Measurements from ENCODE around the gene TNFAIP3.

DNA sequence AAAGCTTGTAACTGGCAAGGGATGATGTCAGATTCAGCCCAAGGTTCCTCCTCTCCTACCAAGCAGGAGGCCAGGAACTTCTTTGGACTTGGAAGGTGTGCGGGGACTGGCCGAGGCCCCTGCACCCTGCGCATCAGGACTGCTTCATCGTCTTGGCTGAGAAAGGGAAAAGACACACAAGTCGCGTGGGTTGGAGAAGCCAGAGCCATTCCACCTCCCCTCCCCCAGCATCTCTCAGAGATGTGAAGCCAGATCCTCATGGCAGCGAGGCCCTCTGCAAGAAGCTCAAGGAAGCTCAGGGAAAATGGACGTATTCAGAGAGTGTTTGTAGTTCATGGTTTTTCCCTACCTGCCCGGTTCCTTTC, 14.4 kb downstream of the TNFAIP3 start:
- TF ChIP-seq ZFP3 (CRISPR knock-in tag; IDR thresholded peaks at IDR 0.05), result no peak
- TF ChIP-seq ARNTL (CRISPR knock-in tag; IDR thresholded peaks at IDR 0.05; ENCODE audit: borderline replicate concordance, low read depth), result no peak

Measured in SK-N-SH treated with all-trans-retinoic acid at 6 μM for 48 hours (cell line).